Measurements from ENCODE around the gene ZNF629.
A peak's percentile ranks its signal among the peaks of the same experiment; 100 is the strongest.

The ZNF629 gene

DNA sequence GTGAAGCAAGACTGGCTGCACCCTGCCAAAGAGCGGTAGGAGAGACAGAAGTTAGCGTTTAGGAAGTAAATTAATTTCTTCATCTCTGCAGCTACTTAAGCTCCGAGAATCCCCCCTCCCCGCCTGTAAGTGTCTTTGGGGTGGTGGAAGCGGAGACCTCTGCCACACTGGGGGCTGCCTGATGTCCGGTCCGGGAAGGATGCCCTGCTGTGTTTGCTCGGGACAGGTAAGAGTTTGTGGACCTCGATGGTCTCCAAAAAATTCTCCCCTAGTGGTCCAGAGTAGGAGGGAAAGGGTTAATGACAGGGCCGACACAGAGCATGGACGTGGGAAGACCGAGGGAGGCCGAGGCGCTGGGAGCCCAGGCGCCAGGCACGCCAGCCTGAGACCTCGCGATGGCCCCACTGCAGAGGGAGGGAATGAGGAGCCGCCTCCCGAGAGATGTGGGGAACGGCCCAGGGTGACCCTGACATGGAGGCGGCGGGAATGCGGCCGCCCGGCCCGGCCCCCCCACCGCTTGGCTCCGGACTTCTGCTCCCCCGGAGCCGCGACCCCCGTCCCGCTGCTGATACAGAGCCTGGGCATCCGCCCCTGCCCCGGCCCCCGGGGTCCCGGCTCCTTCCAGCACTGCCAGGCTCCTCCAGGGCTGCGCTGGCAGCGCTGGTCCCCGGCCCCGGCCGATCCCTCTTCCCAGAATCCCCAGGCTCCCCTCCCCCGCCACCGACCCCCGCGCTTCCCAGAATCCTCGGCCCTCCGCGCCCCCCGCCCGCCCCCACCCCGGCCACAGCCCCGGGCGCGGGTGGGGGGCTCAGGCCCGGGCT, 680 bp downstream of the ZNF629 start:
- no peak for DNase-seq (ENCODE audit: low read depth in 2 of 2)

DNA sequence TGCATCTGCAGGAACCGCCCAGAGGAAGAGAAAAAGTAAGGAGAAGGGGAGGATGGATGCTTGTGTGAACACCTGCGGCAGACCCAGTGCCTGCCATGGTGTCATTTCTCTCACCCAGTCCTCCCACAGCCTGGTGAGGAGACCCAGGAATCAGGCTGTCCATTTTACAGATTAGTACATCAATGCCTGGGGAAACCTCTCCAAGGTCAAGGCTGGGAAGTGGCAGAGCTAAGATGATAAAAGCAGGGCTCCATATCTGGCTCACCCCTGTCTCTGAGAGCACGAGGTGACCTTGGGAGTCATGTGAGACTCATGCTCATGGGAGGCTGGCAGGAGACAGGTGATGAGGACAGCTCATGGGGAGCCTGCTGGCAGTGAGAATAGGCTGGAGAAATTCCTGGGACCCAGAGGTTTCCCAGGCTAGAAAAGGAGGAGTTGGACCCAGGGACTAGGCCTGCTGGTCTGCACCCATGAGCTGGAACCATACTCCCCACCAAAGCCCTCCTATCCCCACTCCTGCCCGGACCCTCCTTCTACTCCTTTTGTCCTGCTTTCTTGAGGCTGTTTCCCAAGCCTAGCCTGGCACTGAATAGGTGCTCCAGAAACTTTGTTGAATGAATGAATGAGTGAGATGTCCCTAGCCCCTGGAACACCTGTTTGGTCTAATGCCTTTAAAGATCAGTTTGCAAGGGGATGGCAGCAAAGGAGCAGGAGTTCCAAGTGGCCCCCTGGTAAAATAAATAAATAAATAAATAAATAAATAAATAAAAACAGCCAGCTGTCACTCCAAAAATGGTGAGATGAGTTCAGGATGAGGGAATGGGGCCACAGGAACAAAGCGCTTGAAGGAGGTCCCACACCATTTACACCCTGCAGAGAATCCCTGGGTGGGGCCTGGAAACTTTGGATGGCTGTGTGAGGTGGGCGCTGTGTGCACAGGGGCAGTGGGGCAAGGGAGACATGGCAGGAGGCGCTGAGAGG, 1.6 kb downstream of the ZNF629 start:
- no peak for DNase-seq (ENCODE audit: low read depth in 2 of 2)

- DNase-seq (ENCODE audit: low read depth in 2 of 2), result no peak
These were observed 2.8 kb downstream of the ZNF629 start for GRCh38 chr16:30784215-30784614.

DNA sequence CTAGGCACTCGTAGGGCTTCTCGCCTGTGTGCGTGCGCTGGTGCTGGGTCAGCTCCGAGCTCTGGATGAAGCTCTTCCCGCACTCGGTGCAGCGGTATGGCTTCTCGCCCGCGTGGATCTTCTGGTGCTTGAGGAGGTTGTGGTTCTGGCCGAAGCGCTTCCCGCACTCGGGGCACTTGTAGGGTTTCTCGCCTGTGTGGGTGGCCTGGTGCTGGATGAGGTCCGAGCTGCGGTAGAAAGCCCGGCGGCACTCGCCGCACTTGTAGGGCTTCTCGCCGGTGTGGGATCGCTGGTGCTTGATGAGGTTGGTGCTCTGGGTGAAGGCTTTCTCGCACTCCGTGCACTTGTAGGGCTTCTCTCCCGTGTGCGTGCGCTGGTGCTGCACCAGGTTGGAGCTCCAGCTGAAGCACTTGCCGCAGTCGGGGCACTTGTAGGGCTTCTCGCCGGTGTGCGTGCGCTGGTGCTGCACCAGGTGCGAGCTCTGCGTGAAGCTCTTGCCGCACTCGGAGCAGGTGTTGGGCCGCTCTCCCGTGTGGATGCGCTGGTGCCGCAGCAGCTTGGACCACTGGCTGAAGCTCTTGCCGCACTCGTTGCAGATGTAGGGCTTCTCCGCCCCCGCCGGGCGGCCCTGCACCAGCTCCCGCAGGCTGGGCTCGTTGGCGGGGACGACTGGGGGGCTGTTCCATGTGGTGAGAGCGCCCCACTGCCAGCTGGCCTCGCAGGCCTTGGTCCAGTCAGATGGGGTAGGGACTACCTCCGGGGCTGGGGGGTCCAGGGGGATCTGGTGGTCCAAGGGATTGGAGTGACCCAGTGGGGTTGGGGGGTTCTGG, 3.5 kb downstream of the ZNF629 start:
- DNase-seq (ENCODE audit: low read depth in 2 of 2), result no peak

DNA sequence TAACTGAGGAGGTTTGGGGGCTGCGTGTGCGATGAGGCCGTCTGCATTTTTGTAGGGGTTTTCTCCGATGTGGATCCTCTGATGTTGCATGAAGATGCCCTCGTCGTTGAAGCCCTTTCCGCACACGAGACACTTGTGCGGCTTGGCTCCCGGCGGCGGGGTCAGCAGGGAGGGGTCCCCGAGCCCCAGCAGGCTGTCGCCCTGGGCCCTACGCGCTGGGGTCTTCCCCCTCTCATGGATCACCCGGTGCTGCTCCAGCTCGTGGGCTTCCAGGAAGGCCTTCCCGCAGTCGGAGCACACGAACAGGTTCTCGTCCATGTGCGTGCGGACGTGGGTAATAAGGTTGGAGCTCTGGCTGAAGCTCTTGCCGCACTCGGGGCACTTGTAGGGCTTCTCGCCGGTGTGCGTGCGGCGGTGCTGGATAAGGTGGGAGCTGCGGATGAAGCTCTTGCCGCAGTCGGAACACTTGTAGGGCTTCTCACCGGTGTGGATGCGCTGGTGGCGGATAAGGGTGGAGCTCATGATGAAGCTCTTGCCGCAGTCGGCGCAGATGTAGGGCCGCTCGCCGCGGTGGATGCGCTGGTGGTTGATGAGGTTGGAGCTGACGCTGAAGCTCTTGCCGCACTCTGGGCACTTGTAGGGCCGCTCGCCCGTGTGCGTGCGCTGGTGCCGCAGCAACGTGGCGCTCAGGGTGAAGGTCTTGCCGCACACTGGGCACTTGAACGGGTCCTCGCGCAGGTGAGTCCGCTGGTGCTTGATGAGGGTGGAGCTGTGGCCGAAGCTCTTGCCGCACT, 4.3 kb downstream of the ZNF629 start:
- no peak for DNase-seq (ENCODE audit: low read depth in 2 of 2)

- no peak for DNase-seq (ENCODE audit: low read depth in 2 of 2)
These were observed 6.5 kb downstream of the ZNF629 start for GRCh38 chr16:30780549-30780948.

GRCh38 chr16:30780021-30780420, 7.0 kb downstream of the ZNF629 start:
- DNase-seq (ENCODE audit: low read depth in 2 of 2), result no peak

GRCh38 chr16:30779596-30779995, 7.4 kb downstream of the ZNF629 start:
- no peak for DNase-seq (ENCODE audit: low read depth in 2 of 2)

GRCh38 chr16:30778549-30779244, 8.3 kb downstream of the ZNF629 start:
- no peak for DNase-seq (ENCODE audit: low read depth in 2 of 2)

- no peak for DNase-seq (ENCODE audit: low read depth in 2 of 2)
These were observed 9.3 kb downstream of the ZNF629 start for GRCh38 chr16:30777591-30778297.

DNA sequence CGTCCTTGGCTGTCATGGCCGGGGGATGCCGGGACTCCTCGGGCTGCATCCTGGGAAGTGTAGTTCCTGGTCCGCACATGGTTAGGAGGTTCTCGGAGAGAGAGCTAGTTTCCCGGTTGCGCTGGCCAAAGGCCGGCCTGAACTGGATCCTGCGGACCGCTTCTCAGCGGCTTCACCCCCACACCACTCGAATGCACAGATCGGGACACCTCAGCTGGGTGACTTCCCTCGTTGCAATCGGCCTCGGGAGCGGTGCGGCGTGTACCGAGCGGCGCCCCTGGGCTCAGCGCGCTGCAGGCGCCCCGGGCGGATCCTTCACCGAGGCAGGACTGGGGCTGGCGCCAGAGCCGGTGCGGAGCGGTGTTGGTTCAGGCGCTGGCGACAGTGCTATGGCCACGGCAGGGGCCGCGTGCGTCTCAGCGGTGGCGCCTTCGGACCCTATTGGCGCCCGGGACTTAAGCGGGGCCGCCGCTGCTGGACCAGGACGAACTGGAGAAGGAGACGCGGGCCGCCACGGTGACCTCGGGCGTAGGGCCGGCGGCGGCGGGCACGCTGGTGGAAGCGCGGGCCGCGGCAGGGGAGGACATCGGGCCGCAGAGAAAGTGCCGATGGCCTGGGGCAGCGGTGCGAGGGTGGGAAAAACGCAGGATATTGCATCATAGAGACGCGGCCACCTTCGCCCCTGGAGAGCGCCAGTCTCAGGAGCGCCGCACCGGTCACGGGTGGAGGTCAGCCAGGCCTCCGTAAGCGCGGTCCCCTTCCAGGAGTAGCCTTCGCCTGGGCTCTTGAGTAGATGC, 11.4 kb downstream of the ZNF629 start:
- peak; percentile 46 to 50 for DNase-seq (ENCODE audit: low read depth in 2 of 2)

- DNase-seq (ENCODE audit: low read depth in 2 of 2), result no peak
These were observed 11.9 kb downstream of the ZNF629 start for GRCh38 chr16:30775131-30775391.

DNA sequence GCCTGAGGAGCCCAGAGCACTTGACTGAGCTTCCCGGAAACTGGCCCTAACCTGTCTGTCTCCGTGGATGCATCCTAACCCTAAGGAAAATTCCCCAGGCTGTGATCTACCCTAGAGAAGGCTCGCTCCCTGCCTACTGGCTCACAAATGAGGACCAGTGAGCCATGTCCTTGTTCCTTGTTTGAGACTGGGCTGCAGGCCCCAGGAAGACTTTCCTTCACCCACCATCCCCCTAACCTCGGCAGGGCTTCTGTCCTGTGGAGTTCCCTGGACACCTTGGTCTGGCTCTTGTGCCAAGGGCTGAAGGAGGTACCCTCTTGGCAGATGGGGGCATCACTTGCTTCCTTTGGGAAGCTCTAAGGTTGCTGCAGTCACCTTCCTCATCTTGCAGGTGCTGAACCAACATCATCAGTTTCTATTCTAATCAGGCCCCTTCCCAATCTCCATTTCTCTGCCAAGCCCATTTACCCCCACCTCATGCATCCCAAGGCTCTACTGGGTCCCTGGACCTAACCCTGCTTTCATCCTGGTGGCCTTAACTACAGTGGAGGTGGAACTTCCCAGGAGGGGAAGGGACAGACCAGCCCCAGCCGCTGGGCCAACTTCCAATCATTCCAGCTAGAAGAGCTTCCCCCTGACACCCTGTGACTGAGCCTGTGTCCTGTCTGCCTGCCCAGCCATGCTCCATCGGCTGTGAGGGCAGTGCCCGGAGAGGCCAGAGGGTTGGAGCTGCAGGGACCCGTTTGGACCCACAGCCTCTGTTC, 12.5 kb downstream of the ZNF629 start:
- DNase-seq (ENCODE audit: low read depth in 2 of 2), result no peak

GRCh38 chr16:30773826-30774225, 13.2 kb downstream of the ZNF629 start:
- no peak for DNase-seq (ENCODE audit: low read depth in 2 of 2)

- DNase-seq (ENCODE audit: low read depth in 2 of 2), result no peak
These were observed 15.3 kb downstream of the ZNF629 start for GRCh38 chr16:30771726-30772125.

GRCh38 chr16:30769379-30770089, 17.5 kb downstream of the ZNF629 start:
- no peak for DNase-seq (ENCODE audit: low read depth in 2 of 2)

GRCh38 chr16:30768583-30769181, 18.3 kb downstream of the ZNF629 start:
- DNase-seq (ENCODE audit: low read depth in 2 of 2), result no peak

All from activated CD4-positive, alpha-beta T cell treated with anti-CD3 and anti-CD28 coated beads for 24 hours (primary cell).